Uterus (tissue), 2 donors: Measurements from ENCODE around the gene WRAP73.

Experiments
- POLR2A ChIP-seq, 2 donors: fragments of 450-650 bp; IDR thresholded peaks; one replicate each; pipeline ENCODE4 v1.6.1; 2016; ENCODE audit warnings: antibody characterized with exemption in 2 of 2, mild to moderate bottlenecking in 1 of 2, moderate library complexity in 1 of 2
- TF ChIP-seq, protein P1 (sequence below), 4 experiments: fragments of 200-600 bp in 2 of 4; fragments of 450-650 bp in 2 of 4; sonication (generic) in 2 of 4; IDR thresholded peaks; one replicate each; pipeline ENCODE4 v1.5.1; 2016 to 2019; ENCODE audit warnings: antibody characterized with exemption in 4 of 4, mild to moderate bottlenecking in 2 of 4, moderate library complexity in 1 of 4

DNA sequence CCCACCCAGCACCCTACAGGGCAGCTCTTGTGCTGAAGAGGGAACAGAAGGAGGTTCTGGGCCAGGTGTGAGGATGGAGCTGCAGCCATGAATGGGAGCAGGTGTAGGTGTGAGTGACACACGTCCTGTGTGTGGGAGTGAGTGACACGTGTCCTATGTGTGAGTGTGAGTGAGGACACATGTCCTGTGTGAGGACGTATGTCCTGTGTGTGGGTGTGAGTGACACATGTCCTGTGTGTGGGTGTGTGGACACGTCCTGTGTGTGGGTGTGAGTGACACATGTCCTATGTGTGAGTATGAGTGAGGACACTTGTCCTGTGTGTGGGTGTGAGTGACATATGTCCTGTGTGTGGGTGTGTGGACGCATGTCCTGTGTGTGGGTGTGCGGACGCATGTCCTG, 65.0 kb downstream of the WRAP73 start:
- TF ChIP-seq, protein P1, sequence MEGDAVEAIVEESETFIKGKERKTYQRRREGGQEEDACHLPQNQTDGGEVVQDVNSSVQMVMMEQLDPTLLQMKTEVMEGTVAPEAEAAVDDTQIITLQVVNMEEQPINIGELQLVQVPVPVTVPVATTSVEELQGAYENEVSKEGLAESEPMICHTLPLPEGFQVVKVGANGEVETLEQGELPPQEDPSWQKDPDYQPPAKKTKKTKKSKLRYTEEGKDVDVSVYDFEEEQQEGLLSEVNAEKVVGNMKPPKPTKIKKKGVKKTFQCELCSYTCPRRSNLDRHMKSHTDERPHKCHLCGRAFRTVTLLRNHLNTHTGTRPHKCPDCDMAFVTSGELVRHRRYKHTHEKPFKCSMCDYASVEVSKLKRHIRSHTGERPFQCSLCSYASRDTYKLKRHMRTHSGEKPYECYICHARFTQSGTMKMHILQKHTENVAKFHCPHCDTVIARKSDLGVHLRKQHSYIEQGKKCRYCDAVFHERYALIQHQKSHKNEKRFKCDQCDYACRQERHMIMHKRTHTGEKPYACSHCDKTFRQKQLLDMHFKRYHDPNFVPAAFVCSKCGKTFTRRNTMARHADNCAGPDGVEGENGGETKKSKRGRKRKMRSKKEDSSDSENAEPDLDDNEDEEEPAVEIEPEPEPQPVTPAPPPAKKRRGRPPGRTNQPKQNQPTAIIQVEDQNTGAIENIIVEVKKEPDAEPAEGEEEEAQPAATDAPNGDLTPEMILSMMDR (IDR thresholded peaks at IDR 0.05): no peak
- TF ChIP-seq POLR2A (IDR thresholded peaks at IDR 0.05): no peak
